NCI-H2171 (cell line): ENCODE results near the gene CRLF2.
"Not testable (repeated sequence)": the region's sequence is repeated elsewhere in the genome, so short reads cannot be mapped to it uniquely, and the experiment has no call there.

Experiments
- DNase-seq: peaks from one replicate; lab custom pipeline; 2025; lab: John Stamatoyannopoulos, UW

The CRLF2 gene

GRCh38 chrX:1212532-1212931, at the start of gene CRLF2:
CRLF2 (minus strand) TSS chrX:1212649; CDS start chrX:1212634, 15 bp downstream.
- DNase-seq: no peak

DNA sequence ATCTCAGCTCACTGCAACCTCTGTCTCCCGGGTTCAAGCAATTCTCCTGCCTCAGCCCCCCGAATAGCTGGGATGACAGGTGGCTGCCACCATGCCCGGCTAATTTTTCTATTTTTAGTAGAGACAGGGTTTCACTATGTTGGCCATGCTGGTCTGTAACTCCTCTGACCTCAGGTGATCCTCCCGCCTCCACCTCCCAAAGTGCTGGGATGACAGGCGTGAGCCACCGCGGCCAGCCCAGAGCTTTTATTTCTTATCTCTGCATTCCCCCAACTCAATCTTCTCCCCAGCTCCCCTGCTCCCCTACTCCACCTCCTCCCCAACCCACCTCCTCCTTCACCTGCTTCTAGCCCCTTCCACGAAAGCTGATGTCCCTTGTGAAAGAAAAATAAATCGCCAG, 49.3 kb upstream of the CRLF2 start:
- DNase-seq: not testable (repeated sequence)

DNA sequence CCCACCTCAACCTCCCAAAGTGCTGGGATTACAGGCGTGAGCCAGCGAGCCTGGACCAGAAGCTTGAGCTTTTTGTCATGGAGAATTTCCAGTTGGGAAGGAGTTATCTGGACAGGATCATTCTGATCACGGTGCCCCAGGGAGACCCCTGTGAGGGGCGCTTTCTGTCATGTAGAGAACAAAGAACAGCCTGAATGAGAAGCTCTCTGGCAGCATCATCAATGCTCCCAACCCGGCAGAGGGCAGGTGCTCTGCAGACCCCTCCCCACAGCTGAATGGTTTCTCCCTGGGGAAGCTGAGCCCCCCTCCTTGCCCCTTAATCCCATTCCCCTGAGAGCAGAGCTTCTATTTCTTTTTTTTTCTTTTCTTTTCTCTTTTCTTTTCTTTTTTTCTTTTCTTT, 48.8 kb upstream of the CRLF2 start:
- no peak for DNase-seq

DNA sequence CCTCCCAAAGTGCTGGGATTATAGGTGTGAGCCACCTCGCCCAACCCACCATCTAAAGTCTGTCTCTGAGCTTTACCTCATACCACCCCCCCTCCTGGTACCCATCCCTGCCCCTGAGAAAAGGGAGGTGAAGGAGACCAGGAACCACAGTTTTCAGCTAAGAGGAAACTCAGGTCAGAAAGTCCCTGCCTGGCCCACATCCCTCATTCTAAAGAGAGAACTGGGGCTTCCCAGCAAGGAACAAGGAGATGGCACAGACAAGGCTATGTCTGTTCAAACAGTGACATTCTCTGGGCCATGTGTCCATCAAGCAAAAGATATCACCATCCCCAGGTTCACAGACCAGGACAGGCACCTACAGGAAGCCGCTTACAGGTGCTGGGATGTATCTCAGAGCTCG, 40.4 kb upstream of the CRLF2 start:
- no peak for DNase-seq

- DNase-seq: no peak
These were observed 36.8 kb upstream of the CRLF2 start for GRCh38 chrX:1249101-1249887.

- DNase-seq: no peak
These were observed 36.0 kb upstream of the CRLF2 start for GRCh38 chrX:1248331-1249061.

- DNase-seq: no peak
These were observed 34.4 kb upstream of the CRLF2 start for GRCh38 chrX:1246816-1247215.

DNA sequence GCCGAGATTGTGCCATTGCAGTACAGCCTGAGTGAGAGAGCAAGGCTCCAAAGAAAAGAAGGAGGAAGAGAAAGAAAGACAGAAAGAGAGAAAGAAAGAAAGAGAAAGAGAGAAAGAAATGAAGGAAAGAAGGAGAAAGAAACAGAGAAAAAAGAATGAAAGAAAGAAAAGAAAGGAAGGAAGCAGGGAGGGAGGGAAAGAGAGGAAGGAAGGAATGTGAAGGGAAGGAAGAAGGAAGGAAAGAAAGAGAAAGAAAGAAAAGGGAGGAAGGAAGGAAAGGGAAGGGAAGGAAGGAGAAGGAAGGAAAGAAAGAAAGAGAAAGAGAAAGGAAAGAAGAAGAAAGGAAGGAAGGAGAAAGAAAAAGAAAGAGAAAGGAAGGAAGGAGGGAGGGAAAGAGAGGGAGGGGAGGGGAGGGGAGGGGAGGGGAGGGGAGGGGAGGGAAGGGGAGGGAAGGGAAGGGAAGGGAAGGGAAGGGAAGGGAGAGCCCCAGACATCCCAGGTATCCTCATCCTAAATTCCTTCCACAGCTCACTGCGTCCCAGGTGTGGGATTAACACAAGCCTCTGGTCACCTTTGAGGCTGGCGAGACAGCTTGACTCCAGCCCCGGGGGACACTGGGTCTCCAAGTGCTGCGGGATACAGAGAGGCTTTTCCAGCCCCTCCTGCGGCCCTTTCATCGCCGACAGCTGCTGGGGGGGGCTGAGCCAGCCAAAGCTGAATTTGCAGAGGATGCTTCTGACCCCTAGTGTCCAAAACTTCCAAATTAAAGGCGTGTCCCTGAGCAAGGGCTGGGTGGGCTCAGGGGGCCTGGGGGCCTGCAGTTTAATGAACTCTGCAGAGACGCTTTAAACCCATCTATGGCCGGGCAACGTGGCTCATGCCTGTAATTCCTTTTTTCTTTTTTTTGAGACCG, 32.0 kb upstream of the CRLF2 start:
- DNase-seq: no peak

DNA sequence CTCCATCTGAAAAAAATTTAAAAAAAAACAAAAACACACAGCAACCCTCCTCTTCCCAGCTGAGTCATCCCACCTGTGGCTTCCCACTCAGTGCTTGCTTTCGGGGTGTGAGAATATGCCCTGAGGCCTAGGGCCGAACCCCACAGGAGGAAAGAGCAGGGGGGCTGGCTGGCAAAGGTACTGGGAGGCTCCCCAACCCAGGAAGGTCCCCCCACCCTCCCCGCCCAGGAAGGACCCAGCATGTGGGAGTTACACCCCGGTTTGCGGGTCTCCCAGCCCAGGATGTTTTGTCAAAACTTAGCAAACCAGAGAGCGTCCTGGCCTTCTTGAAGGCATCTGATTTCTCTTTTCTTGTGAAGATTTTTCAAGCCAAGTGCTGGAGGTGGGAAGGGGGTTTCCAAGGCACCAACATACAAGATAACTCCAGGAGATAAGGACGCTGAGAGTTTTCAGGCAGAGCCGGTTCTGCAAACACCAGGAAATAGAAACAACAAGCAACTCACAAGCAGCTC, 30.5 kb upstream of the CRLF2 start:
- no peak for DNase-seq

GRCh38 chrX:1240551-1240950, 28.1 kb upstream of the CRLF2 start:
- not testable (repeated sequence) for DNase-seq

DNA sequence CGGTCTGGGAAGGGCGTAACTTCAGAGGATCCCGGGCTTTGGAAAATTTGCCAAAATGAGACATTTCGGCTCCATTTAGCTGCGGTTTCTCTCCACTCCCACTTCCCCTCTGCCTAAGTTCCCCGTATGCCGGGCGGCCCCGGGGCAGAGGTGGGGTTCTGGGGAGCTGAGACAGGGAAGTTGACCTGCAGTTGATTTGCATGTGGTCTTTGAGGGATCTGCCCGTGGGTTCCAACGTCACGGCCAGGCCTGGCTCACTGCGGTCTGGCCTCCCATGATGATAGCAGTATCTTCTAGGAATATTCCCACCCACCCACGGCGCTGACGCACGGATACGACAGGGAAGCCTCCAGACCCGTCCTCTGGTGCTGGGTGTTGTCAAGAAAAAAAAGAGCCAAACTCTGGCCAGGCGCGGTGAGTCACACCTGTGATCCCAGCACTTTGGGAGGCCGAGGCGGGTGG, 27.3 kb upstream of the CRLF2 start:
- no peak for DNase-seq

GRCh38 chrX:1231850-1232465, 19.5 kb upstream of the CRLF2 start:
- no peak for DNase-seq

GRCh38 chrX:1228101-1228500, 15.7 kb upstream of the CRLF2 start:
- not testable (repeated sequence) for DNase-seq

- no peak for DNase-seq
These were observed 13.8 kb upstream of the CRLF2 start for GRCh38 chrX:1226249-1226648.

GRCh38 chrX:1224954-1225353, 12.5 kb upstream of the CRLF2 start:
- DNase-seq: no peak

DNA sequence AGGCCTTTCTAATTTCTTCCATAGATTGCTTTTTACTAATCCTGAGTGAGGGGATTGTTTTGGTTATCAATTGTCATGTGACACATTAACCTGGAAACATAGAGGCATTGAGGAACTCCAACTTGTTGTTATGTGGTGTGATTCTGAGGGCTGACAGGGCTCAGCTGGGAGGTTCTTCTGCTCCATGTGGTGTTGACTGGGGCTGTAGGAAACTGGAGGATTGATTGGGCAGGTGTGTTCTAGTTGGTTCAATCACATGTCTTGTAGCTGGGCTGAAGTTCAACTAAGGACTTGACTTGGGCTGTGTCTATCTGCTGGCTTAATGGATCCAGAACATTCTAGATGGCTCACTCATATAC, 10.8 kb upstream of the CRLF2 start:
- no peak for DNase-seq

DNA sequence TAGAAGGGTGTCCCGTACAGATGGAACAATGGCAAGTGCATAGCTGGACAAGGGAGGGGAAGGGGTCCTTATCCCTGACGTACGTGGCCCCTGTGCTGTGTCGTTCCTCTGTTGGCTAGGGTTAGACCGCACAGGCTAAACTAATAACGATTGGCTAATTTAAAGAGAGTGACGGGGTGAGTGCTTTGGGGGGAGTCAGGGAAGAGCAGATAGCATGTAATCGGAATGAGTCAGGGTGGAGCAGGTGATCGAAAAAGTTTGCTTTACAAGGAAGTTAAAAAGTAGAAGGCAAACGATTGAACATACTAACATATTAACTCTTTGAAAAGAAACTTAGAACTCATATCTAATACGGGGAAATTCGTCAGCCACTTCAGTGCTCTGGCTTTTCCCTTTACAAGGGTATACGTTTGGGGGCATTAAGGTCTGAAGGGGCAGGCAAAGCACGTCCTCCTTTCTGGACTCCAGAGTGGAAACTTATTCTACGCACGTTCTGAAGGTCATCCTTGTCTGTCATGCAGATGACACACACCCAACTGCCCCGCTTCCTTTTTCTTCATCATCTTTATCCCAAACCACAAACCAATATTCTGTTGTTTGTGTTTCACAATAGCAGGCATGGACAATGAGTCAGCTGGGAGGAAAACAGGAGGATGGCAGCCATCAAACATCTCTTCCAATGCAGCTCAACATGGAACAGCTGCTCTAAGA, 10.2 kb upstream of the CRLF2 start:
- DNase-seq: no peak

DNA sequence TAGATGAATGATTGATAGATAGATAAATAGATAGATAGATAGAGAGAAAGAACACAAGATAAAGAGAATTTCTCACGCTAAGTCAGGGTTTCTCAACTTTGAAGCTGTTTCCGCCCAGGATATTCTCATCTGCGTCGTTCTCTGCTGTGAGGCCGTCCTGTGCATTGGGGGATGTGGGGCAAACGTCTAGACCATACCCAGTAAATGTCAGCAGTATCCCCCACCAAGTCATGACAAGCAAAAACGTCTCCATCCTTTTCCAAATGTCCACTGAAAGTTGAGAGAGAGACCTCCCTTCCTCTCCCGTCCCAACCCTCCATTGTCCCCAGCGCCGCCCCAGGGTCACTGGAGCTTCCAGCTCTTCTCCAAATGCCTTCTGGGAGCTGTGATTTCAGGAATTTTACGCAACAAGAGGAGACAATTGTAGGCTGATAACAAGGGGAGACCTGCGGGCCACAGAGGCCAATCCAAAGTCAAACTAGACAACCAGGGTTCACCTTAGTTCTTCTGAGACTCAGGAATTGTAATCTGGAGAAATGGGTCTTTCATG, 8.9 kb upstream of the CRLF2 start:
- DNase-seq: no peak

- DNase-seq: no peak
These were observed 5.8 kb upstream of the CRLF2 start for GRCh38 chrX:1218286-1218685.

DNA sequence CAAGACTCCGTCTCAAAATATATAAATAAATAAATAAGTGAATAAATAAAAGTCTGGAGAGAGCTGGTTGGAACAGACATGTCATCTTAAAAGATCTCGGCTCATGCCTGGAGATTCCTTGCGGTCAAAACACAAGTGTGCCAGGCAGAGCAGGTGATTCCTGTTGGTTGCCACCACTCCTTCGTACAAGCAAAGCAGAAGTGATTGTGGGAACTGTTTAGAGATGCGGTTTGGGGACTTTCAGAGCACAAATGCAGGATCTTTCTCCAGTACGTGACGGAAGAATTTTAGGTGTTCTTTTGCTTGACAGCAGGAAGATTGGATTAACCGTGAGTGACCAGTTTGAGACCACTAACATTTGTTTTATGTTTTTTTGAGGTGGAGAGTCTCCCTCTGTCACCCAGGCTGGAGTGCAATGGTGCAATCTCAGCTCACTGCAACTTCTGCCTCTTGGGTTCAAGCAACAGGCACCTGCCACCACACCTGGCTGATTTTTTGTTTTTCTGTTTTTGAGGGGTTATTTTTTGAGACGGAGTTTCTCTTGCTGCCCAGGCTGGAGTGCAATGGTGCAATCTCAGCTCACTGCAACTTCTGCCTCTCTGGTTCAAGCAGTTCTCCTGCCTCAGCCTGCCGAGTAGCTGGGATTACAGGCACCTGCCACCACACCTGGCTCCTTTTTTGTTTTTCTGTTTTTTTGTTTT, 2.8 kb upstream of the CRLF2 start:
- no peak for DNase-seq
